OCI-LY7 (cell line): ENCODE data around the gene MRPS16. TPM values are rescaled to one million over a fixed set of nuclear protein-coding genes. Genes with fewer than 3 reads are reported as not detected.

Experiments
- BruUV-seq: library from RNA; stranded (reverse); fragments of 400-500 nt; replicated peaks from 2 replicates; lab custom pipeline; 2021; lab: Mats Ljungman, UMichigan
- CTCF ChIA-PET: fragments of 300-600 bp; sonication (Branson Sonifier 250); formaldehyde crosslinking; loops from one replicate; lab custom pipeline; 2022; ENCODE audit warnings: antibody characterized with exemption; ENCODE audit not compliant: unreplicated experiment; lab: Charles Lee
- POLR2A ChIA-PET: fragments of 300-600 bp; sonication (Branson Sonifier 250); formaldehyde crosslinking; loops from one replicate; lab custom pipeline; 2022; ENCODE audit warnings: antibody characterized with exemption; lab: Charles Lee
- DNase-seq: peaks from one replicate; pipeline ENCODE4 v3.0.0-alpha.2; 2015; ENCODE audit warnings: low spot score
- H2AFZ ChIP-seq: fragments of 200-600 bp; sonication (generic), shearing (Covaris generic); 2 replicates; pipeline ENCODE4 v1.6.1; 2014; ENCODE audit warnings: mild to moderate bottlenecking, antibody characterized with exemption, low read length, moderate library complexity
- H3K27ac ChIP-seq: fragments of 200-600 bp; sonication (generic); 2 replicates; pipeline ENCODE4 v1.5.1; 2014; ENCODE audit warnings: mixed run types, low read depth, mild to moderate bottlenecking, moderate library complexity, low read length, inconsistent platforms; ENCODE audit not compliant: poor library complexity, severe bottlenecking
- H3K36me3 ChIP-seq: fragments of 200-600 bp; sonication (generic); 2 replicates; pipeline ENCODE4 v1.6.1; 2014; ENCODE audit warnings: mild to moderate bottlenecking, antibody characterized with exemption, low read length, moderate library complexity, mixed read lengths; ENCODE audit not compliant: insufficient read depth
- H3K4me1 ChIP-seq: fragments of 200-600 bp; sonication (generic); 2 replicates; pipeline ENCODE4 v1.5.1; 2014; ENCODE audit warnings: mild to moderate bottlenecking, low read length; ENCODE audit not compliant: insufficient read depth, poor library complexity, severe bottlenecking
- H3K4me2 ChIP-seq: fragments of 200-600 bp; sonication (generic); 2 replicates; pipeline ENCODE4 v1.6.1; 2014; ENCODE audit warnings: mild to moderate bottlenecking, low read length
- H3K4me3 ChIP-seq: fragments of 200-600 bp; sonication (generic); 2 replicates; pipeline ENCODE4 v1.5.1; 2014; ENCODE audit warnings: mild to moderate bottlenecking, low read depth, low read length; ENCODE audit not compliant: poor library complexity, severe bottlenecking
- H3K79me2 ChIP-seq: fragments of 200-600 bp; sonication (generic); 2 replicates; pipeline ENCODE4 v1.6.1; 2016; ENCODE audit warnings: low read depth, mild to moderate bottlenecking, low read length, moderate library complexity, mixed read lengths; ENCODE audit not compliant: insufficient read depth
- H3K9me2 ChIP-seq: fragments of 200-600 bp; sonication (generic); 2 replicates; pipeline ENCODE4 v1.6.1; 2016; ENCODE audit warnings: mild to moderate bottlenecking, low read length, mixed read lengths; ENCODE audit not compliant: insufficient read depth
- H3K9me3 ChIP-seq: fragments of 200-600 bp; sonication (generic); 2 replicates; pipeline ENCODE4 v1.6.1; 2014; ENCODE audit warnings: mild to moderate bottlenecking, mixed run types, low read length, mixed read lengths
- H4K20me1 ChIP-seq: fragments of 200-600 bp; sonication (generic); 2 replicates; pipeline ENCODE4 v1.6.1; 2014; ENCODE audit warnings: mild to moderate bottlenecking, antibody characterized with exemption, low read length, moderate library complexity, mixed read lengths; ENCODE audit not compliant: insufficient read depth
- CTCF ChIP-seq: fragments of 200-600 bp; sonication (generic); conservative IDR thresholded peaks from 2 replicates; pipeline ENCODE4 v1.5.1; 2014; ENCODE audit warnings: mild to moderate bottlenecking, antibody characterized with exemption, low read length, moderate library complexity, mixed read lengths
- EZH2phosphoT487 ChIP-seq: fragments of 200-600 bp; sonication (generic); IDR thresholded peaks from 2 replicates; pipeline ENCODE4 v1.6.1; 2018; ENCODE audit warnings: low read depth, borderline replicate concordance, mild to moderate bottlenecking, mixed run types, antibody characterized with exemption, low read length, moderate library complexity, mixed read lengths
- intact Hi-C: fragments of 100-400 bp; cut with micrococcal nuclease; formaldehyde crosslinking; loops from one replicate; pipeline ENCODE4 v1.10.0; 2022; ENCODE audit not compliant: unreplicated experiment
- total RNA-seq, 2 experiments: library from RNA; depleted of rRNA in 1 of 2; stranded (reverse); fragments of >200 nt in 1 of 2; shearing (Covaris generic) in 1 of 2; gene quantifications; 2 replicates each; pipeline ENCODE4 v1.2.3, GENCODE V29; 2014 to 2022

The MRPS16 gene
- total RNA-seq, 2 experiments from 2014 or later: 81.6 to 135 TPM

- DNase-seq: peak; percentile 37
- no peak for TF ChIP-seq EZH2phosphoT487
- peak; percentile 90 for TF ChIP-seq CTCF
- BruUV-seq: no TSS peak
- Histone ChIP-seq H3K9me2 (no peaks in the 10 kb centered on the region), H3K4me3 (no peak overlapping the region), H3K4me1 (no peaks in the 10 kb centered on the region), H3K27ac (no peak overlapping the region), H3K4me2 (no peak overlapping the region), H4K20me1 (no peaks in the 10 kb centered on the region), H3K79me2 (no peaks in the 10 kb centered on the region), H2AFZ (no peak overlapping the region), H3K9me3 (peaks cover 17% of the 10 kb centered on the region; the same call in 1 of the 2 replicates), H3K36me3 (no peaks in the 10 kb centered on the region)
- POLR2A ChIA-PET: interaction anchor here (0.5 to 0.9 kb wide), 3 partner anchors 13 to 473 kb away, joined by 3 to 5 read pairs (median 4); no protein-coding TSS in a partner anchor
- intact Hi-C loops: loop anchor here (1.0 to 10.0 kb wide), 2 partner anchors 261 to 380 kb away; no protein-coding TSS in a partner anchor
- CTCF ChIA-PET: no interaction called here
Observed at GRCh38 chr10:73263693-73264347, 11.4 kb upstream of the MRPS16 start.

GRCh38 chr10:73262880-73263555 is 10.6 kb upstream of the MRPS16 start:
- Histone ChIP-seq H3K9me2 (no peaks in the 10 kb centered on the region), H3K79me2 (no peaks in the 10 kb centered on the region), H3K4me1 (no peaks in the 10 kb centered on the region), H2AFZ (no peak overlapping the region), H3K4me2 (no peak overlapping the region), H4K20me1 (no peaks in the 10 kb centered on the region), H3K27ac (no peak overlapping the region), H3K36me3 (no peaks in the 10 kb centered on the region), H3K9me3 (peaks cover 17% of the 10 kb centered on the region; the same call in 1 of the 2 replicates), H3K4me3 (no peak overlapping the region)
- ChIA-PET CTCF (no interaction called here), POLR2A (no interaction called here)
- no peak for DNase-seq
- BruUV-seq: no TSS peak
- TF ChIP-seq EZH2phosphoT487 (no peak), CTCF (no peak)
- intact Hi-C loops: loop anchor here (10.0 kb wide), 1 partner anchor 262 kb away; no protein-coding TSS in a partner anchor
